A375 (cell line): ENCODE data around the gene STK24. TPM values are rescaled to one million over a fixed set of nuclear protein-coding genes. Genes with fewer than 3 reads are reported as not detected.

Source experiments
- total RNA-seq: library from RNA; depleted of rRNA; stranded (reverse); fragments of >200 nt; shearing (Covaris generic); gene quantifications from 2 replicates; pipeline ENCODE4 v1.2.3, GENCODE V29; 2014; rRNA removed

The STK24 gene
- total RNA-seq = 82.6 and 108 TPM in 2 replicates

GRCh38 chr13:98576963-98577835 lies at the start of gene STK24:
TSS of gene STK24 (minus strand) at chr13:98577107. CDS start at chr13:98576786, 321 bp downstream.

Other genes starting within 250 kb of the STK24 start
- gene SLC15A1, start 175.6 kb upstream of the STK24 start, total RNA-seq = 0.21 TPM in 1 of 2 replicates, not detected in the other